ENCODE data around the gene GABRA6.

GABRA6 gene

GRCh38 chr5:161720460-161720859 lies 34.9 kb downstream of the GABRA6 start:
- no peaks in the 10 kb centered on the region for H3K36me3 ChIP-seq (ENCODE audit: control insufficient read depth, low read length)
- no peak overlapping the region for H3K4me2 ChIP-seq (ENCODE audit: low read length)
- H3K9me2 ChIP-seq (replicated peaks; ENCODE audit: control insufficient read depth, low read length): no peaks in the 10 kb centered on the region
- H3K9me3 ChIP-seq (ENCODE audit: control insufficient read depth, insufficient read depth, low read length): no peaks in the 10 kb centered on the region
- no peak overlapping the region for H3K27ac ChIP-seq (ENCODE audit: low read depth, low read length)
- no peaks in the 10 kb centered on the region for H3K79me2 ChIP-seq (ENCODE audit: control insufficient read depth, low read length)
- no peaks in the 10 kb centered on the region for H3K4me1 ChIP-seq (ENCODE audit: control insufficient read depth, low read length)
- H3F3A ChIP-seq (ENCODE audit: control insufficient read depth, insufficient read depth): no peaks in the 10 kb centered on the region
- H3K4me3 ChIP-seq (ENCODE audit: low read length): no peak overlapping the region
- no peaks in the 10 kb centered on the region for H3K27me3 ChIP-seq (ENCODE audit: control insufficient read depth, low read length)
- no peaks in the 10 kb centered on the region for H4K20me1 ChIP-seq (ENCODE audit: control insufficient read depth, insufficient read depth, low read depth, low read length)
- TF ChIP-seq CTCF (IDR thresholded peaks at IDR 0.05; ENCODE audit: low read depth, low read length, poor library complexity, severe bottlenecking) (no peak), EZH2phosphoT487 (IDR thresholded peaks at IDR 0.05; ENCODE audit: borderline replicate concordance, low read length) (no peak)

GRCh38 chr5:161734741-161735140 lies 49.2 kb downstream of the GABRA6 start:
- Histone ChIP-seq H3K9me3 (ENCODE audit: control insufficient read depth, insufficient read depth, low read length) (no peaks in the 10 kb centered on the region), H3K27me3 (ENCODE audit: control insufficient read depth, low read length) (no peaks in the 10 kb centered on the region), H3K27ac (ENCODE audit: low read depth, low read length) (no peak overlapping the region), H3K79me2 (ENCODE audit: control insufficient read depth, low read length) (no peaks in the 10 kb centered on the region), H3K4me2 (ENCODE audit: low read length) (no peak overlapping the region), H3K4me1 (ENCODE audit: control insufficient read depth, low read length) (no peaks in the 10 kb centered on the region), H3K4me3 (ENCODE audit: low read length) (no peak overlapping the region), H3K9me2 (replicated peaks; ENCODE audit: control insufficient read depth, low read length) (no peaks in the 10 kb centered on the region), H4K20me1 (ENCODE audit: control insufficient read depth, insufficient read depth, low read depth, low read length) (no peaks in the 10 kb centered on the region), H3F3A (ENCODE audit: control insufficient read depth, insufficient read depth) (no peaks in the 10 kb centered on the region), H3K36me3 (ENCODE audit: control insufficient read depth, low read length) (no peaks in the 10 kb centered on the region)
- TF ChIP-seq CTCF (IDR thresholded peaks at IDR 0.05; ENCODE audit: low read depth, low read length, poor library complexity, severe bottlenecking) (no peak), EZH2phosphoT487 (IDR thresholded peaks at IDR 0.05; ENCODE audit: borderline replicate concordance, low read length) (no peak)

- no peaks in the 10 kb centered on the region for H3K79me2 ChIP-seq (ENCODE audit: control insufficient read depth, low read length)
- no peaks in the 10 kb centered on the region for H3F3A ChIP-seq (ENCODE audit: control insufficient read depth, insufficient read depth)
- H3K4me1 ChIP-seq (ENCODE audit: control insufficient read depth, low read length): no peaks in the 10 kb centered on the region
- H3K9me3 ChIP-seq (ENCODE audit: control insufficient read depth, insufficient read depth, low read length): no peaks in the 10 kb centered on the region
- H3K4me2 ChIP-seq (ENCODE audit: low read length): no peak overlapping the region
- no peak overlapping the region for H3K4me3 ChIP-seq (ENCODE audit: low read length)
- TF ChIP-seq CTCF (IDR thresholded peaks at IDR 0.05; ENCODE audit: low read depth, low read length, poor library complexity, severe bottlenecking): no peak
- TF ChIP-seq EZH2phosphoT487 (IDR thresholded peaks at IDR 0.05; ENCODE audit: borderline replicate concordance, low read length): no peak
- no peaks in the 10 kb centered on the region for H3K36me3 ChIP-seq (ENCODE audit: control insufficient read depth, low read length)
- H3K9me2 ChIP-seq (replicated peaks; ENCODE audit: control insufficient read depth, low read length): no peaks in the 10 kb centered on the region
- no peaks in the 10 kb centered on the region for H3K27me3 ChIP-seq (ENCODE audit: control insufficient read depth, low read length)
- no peak overlapping the region for H3K27ac ChIP-seq (ENCODE audit: low read depth, low read length)
- no peaks in the 10 kb centered on the region for H4K20me1 ChIP-seq (ENCODE audit: control insufficient read depth, insufficient read depth, low read depth, low read length)
Measured at GRCh38 chr5:161740433-161740832, 54.9 kb downstream of the GABRA6 start.

GRCh38 chr5:161744276-161744675 lies 58.8 kb downstream of the GABRA6 start:
- no peak for TF ChIP-seq EZH2phosphoT487 (IDR thresholded peaks at IDR 0.05; ENCODE audit: borderline replicate concordance, low read length)
- no peak for TF ChIP-seq CTCF (IDR thresholded peaks at IDR 0.05; ENCODE audit: low read depth, low read length, poor library complexity, severe bottlenecking)
- H3K9me2 ChIP-seq (replicated peaks; ENCODE audit: control insufficient read depth, low read length): no peaks in the 10 kb centered on the region

More at GRCh38 chr5:161744276-161744675, 58.8 kb downstream of the GABRA6 start:
- Histone ChIP-seq H3K27ac (ENCODE audit: low read depth, low read length) (no peak overlapping the region), H3K79me2 (ENCODE audit: control insufficient read depth, low read length) (no peaks in the 10 kb centered on the region), H3K4me1 (ENCODE audit: control insufficient read depth, low read length) (no peaks in the 10 kb centered on the region), H3K27me3 (ENCODE audit: control insufficient read depth, low read length) (no peaks in the 10 kb centered on the region), H3K4me2 (ENCODE audit: low read length) (no peak overlapping the region), H4K20me1 (ENCODE audit: control insufficient read depth, insufficient read depth, low read depth, low read length) (no peaks in the 10 kb centered on the region), H3K4me3 (ENCODE audit: low read length) (no peak overlapping the region), H3K36me3 (ENCODE audit: control insufficient read depth, low read length) (no peaks in the 10 kb centered on the region), H3K9me3 (ENCODE audit: control insufficient read depth, insufficient read depth, low read length) (no peaks in the 10 kb centered on the region), H3F3A (ENCODE audit: control insufficient read depth, insufficient read depth) (no peaks in the 10 kb centered on the region)
